HEK293 (cell line): ENCODE results near the gene DUOX1.
"Not testable (repeated sequence)": the region's sequence is repeated elsewhere in the genome, so short reads cannot be mapped to it uniquely, and the experiment has no call there.

ENCODE experiments used
- CTCF ChIA-PET: fragments of 350-600 bp; formaldehyde crosslinking; extraction: SDS; loops from one replicate; lab custom pipeline; 2021; ENCODE audit warnings: antibody characterized with exemption; lab: Yijun Ruan, JAX
- POLR2A ChIA-PET: fragments of 300-600 bp; formaldehyde crosslinking; extraction: SDS; loops from one replicate; lab custom pipeline; 2020; ENCODE audit warnings: antibody characterized with exemption, inconsistent platforms; lab: Yijun Ruan, JAX
- H3K27ac ChIP-seq: fragments of 200-500 bp; sonication (Bioruptor generic); 2 replicates; pipeline ENCODE4 v1.5.1; 2014; ENCODE audit warnings: low read depth, low read length, control low read depth, inconsistent platforms; ENCODE audit errors: extremely low read depth
- H3K36me3 ChIP-seq, 2 experiments: fragments of 200-500 bp in 1 of 2; sonication (Bioruptor generic) in 1 of 2; 1 replicate in 1 of 2; 2 replicates in 1 of 2; pipeline ENCODE4 v1.5.1; 2014 to 2017; ENCODE audit warnings: inconsistent platforms in 2 of 2, low read length in 2 of 2; ENCODE audit not compliant: control insufficient read depth in 2 of 2, insufficient read depth in 1 of 2
- H3K4me1 ChIP-seq: fragments of 200-500 bp; sonication (Bioruptor generic); 2 replicates; pipeline ENCODE4 v1.5.1; 2014; ENCODE audit warnings: mild to moderate bottlenecking, low read length, inconsistent platforms; ENCODE audit not compliant: control insufficient read depth, insufficient read depth
- H3K4me3 ChIP-seq: 2 replicates; pipeline ENCODE4 v1.5.1; 2011; ENCODE audit warnings: low read depth, mild to moderate bottlenecking, control low read depth, low read length, moderate library complexity
- H3K9me3 ChIP-seq: fragments of 200-500 bp; sonication (Bioruptor generic); 2 replicates; pipeline ENCODE4 v1.5.1; 2014; ENCODE audit warnings: low read depth, low read length, inconsistent platforms; ENCODE audit not compliant: control insufficient read depth, insufficient read depth
- ATF2 ChIP-seq: fragments of 450-650 bp; formaldehyde crosslinking; IDR thresholded peaks from 2 replicates; pipeline ENCODE4 v1.5.1; 2016; ENCODE audit warnings: missing biosample characterization, missing genetic modification characterization, low read depth
- FEZF1 ChIP-seq: fragments of 450-650 bp; formaldehyde crosslinking; IDR thresholded peaks from 2 replicates; pipeline ENCODE4 v1.5.1; 2016; ENCODE audit warnings: missing biosample characterization, missing genetic modification characterization
- MYNN ChIP-seq: fragments of 450-650 bp; formaldehyde crosslinking; IDR thresholded peaks from 2 replicates; pipeline ENCODE4 v1.5.1; 2016; ENCODE audit warnings: missing biosample characterization, missing genetic modification characterization, borderline replicate concordance
- ZFP3 ChIP-seq: fragments of 450-650 bp; formaldehyde crosslinking; IDR thresholded peaks from 2 replicates; pipeline ENCODE4 v1.5.1; 2016; ENCODE audit warnings: low read depth, missing biosample characterization, missing genetic modification characterization
- ZNF121 ChIP-seq: fragments of 450-650 bp; formaldehyde crosslinking; IDR thresholded peaks from 2 replicates; pipeline ENCODE4 v1.5.1; 2016; ENCODE audit warnings: missing biosample characterization, missing genetic modification characterization
- ZNF214 ChIP-seq: fragments of 450-650 bp; formaldehyde crosslinking; IDR thresholded peaks from 2 replicates; pipeline ENCODE4 v1.5.1; 2017; ENCODE audit warnings: missing biosample characterization, mild to moderate bottlenecking, missing genetic modification characterization, borderline replicate concordance
- ZNF37A ChIP-seq: fragments of 450-650 bp; IDR thresholded peaks from 2 replicates; pipeline ENCODE4 v1.5.1; 2018; ENCODE audit warnings: missing biosample characterization, missing genetic modification characterization
- ZNF560 ChIP-seq: fragments of 450-650 bp; formaldehyde crosslinking; IDR thresholded peaks from 2 replicates; pipeline ENCODE4 v1.5.1; 2017; ENCODE audit warnings: missing biosample characterization, missing genetic modification characterization, borderline replicate concordance
- ZSCAN4 ChIP-seq: fragments of 450-650 bp; formaldehyde crosslinking; IDR thresholded peaks from 2 replicates; pipeline ENCODE4 v1.5.1; 2017; ENCODE audit warnings: missing biosample characterization, missing genetic modification characterization

The DUOX1 gene

GRCh38 chr15:45134682-45135604, 5.1 kb downstream of the DUOX1 start (continued):
- no peak for TF ChIP-seq ZNF37A (tag by site-specific recombination)
- no peak for TF ChIP-seq ZNF214
- no peak for TF ChIP-seq ZNF121 (tag by site-specific recombination)
- no peak for TF ChIP-seq ATF2 (tag by site-specific recombination)
- no peak for TF ChIP-seq FEZF1 (tag by site-specific recombination)
- no peak for TF ChIP-seq ZFP3 (tag by site-specific recombination)

GRCh38 chr15:45135705-45136377, 6.0 kb downstream of the DUOX1 start:
- CTCF ChIA-PET, POLR2A ChIA-PET: not testable (repeated sequence)

GRCh38 chr15:45136378-45136764, 6.6 kb downstream of the DUOX1 start:
- H3K9me3 ChIP-seq = no peaks in the 10 kb centered on the region
- H3K27ac ChIP-seq = no peak overlapping the region
- no peaks in the 10 kb centered on the region; the same call in 1 of the 2 replicates for H3K4me1 ChIP-seq
- CTCF ChIA-PET = no interaction called here
- no peak for TF ChIP-seq ZNF560
- no peaks in the 10 kb centered on the region for H3K36me3 ChIP-seq
- POLR2A ChIA-PET = no interaction called here
- H3K4me3 ChIP-seq = no peak overlapping the region

More at GRCh38 chr15:45135705-45136377, 6.0 kb downstream of the DUOX1 start:
- H3K4me1 ChIP-seq, H3K36me3 ChIP-seq, H3K27ac ChIP-seq, H3K4me3 ChIP-seq, H3K9me3 ChIP-seq: not testable (repeated sequence)

GRCh38 chr15:45137703-45138102, 7.9 kb downstream of the DUOX1 start:
- Histone ChIP-seq H3K4me1 (no peaks in the 10 kb centered on the region; the same call in 1 of the 2 replicates), H3K27ac (no peak overlapping the region), H3K9me3 (no peaks in the 10 kb centered on the region), H3K36me3 (no peaks in the 10 kb centered on the region), H3K4me3 (no peak overlapping the region)
- ChIA-PET CTCF (interaction anchor here (0.7 kb wide), 1 partner anchor 26 kb away, joined by 3 read pairs; no protein-coding TSS in a partner anchor), POLR2A (no interaction called here)
- no peak for TF ChIP-seq MYNN
- TF ChIP-seq ZSCAN4 (tag by site-specific recombination) = peak; percentile 79
- TF ChIP-seq, all 188 proteins: peak for 1
